Measurements from ENCODE around the gene UPF3B.
"Not testable (repeated sequence)": the region's sequence is repeated elsewhere in the genome, so short reads cannot be mapped to it uniquely, and the experiment has no call there.

The UPF3B gene

GRCh38 chrX:119826399-119826959 is 26.3 kb downstream of the UPF3B start:
- peak; percentile 89 for FAIRE-seq
- DNase-seq (ENCODE audit: insufficient read length, low spot score) = no peak

- not testable (repeated sequence) for DNase-seq (ENCODE audit: insufficient read length, low spot score)
- FAIRE-seq = peak; percentile 95
Measured at GRCh38 chrX:119824221-119824620, 28.5 kb downstream of the UPF3B start.

- FAIRE-seq; DNase-seq (ENCODE audit: insufficient read length, low spot score): not testable (repeated sequence)
Measured at GRCh38 chrX:119821703-119822102, 31.1 kb downstream of the UPF3B start.

GRCh38 chrX:119817130-119817690 is 35.6 kb downstream of the UPF3B start:
- DNase-seq (ENCODE audit: insufficient read length, low spot score) (no peak), FAIRE-seq (peak; percentile 48)

GRCh38 chrX:119816300-119816699 is 36.5 kb downstream of the UPF3B start:
- FAIRE-seq (no peak), DNase-seq (ENCODE audit: insufficient read length, low spot score) (no peak)

GRCh38 chrX:119809185-119809666 is 43.5 kb downstream of the UPF3B start:
- peak; percentile 78 for FAIRE-seq

GRCh38 chrX:119808461-119808860 is 44.3 kb downstream of the UPF3B start:
- peak; percentile 88 for FAIRE-seq

More at GRCh38 chrX:119809185-119809666, 43.5 kb downstream of the UPF3B start:
- DNase-seq (ENCODE audit: insufficient read length, low spot score) = no peak

GRCh38 chrX:119802546-119802945 is 50.2 kb downstream of the UPF3B start:
- DNase-seq (ENCODE audit: insufficient read length, low spot score) (no peak), FAIRE-seq (no peak)

More at GRCh38 chrX:119808461-119808860, 44.3 kb downstream of the UPF3B start:
- DNase-seq (ENCODE audit: insufficient read length, low spot score) = not testable (repeated sequence)

- FAIRE-seq (no peak), DNase-seq (ENCODE audit: insufficient read length, low spot score) (no peak)
Measured at GRCh38 chrX:119801253-119802221, 51.2 kb downstream of the UPF3B start.

- peak; percentile 56 for DNase-seq (ENCODE audit: insufficient read length, low spot score)
- peak; percentile 67 for FAIRE-seq
Measured at GRCh38 chrX:119791437-119792231, 61.1 kb downstream of the UPF3B start, which contains the start of gene RPL39. Gene RPL39 (minus strand): TSS chrX:119791630. CDS start chrX:119791576, 54 bp downstream.

GRCh38 chrX:119790977-119791436 is 61.8 kb downstream of the UPF3B start:
- no peak for DNase-seq (ENCODE audit: insufficient read length, low spot score)
- FAIRE-seq = no peak

GRCh38 chrX:119784747-119785446 is 67.9 kb downstream of the UPF3B start:
- DNase-seq (ENCODE audit: insufficient read length, low spot score) (no peak), FAIRE-seq (peak; percentile 92)
